ENCODE results near the gene FAU. TPM values are rescaled to one million over a fixed set of nuclear protein-coding genes. Genes with fewer than 3 reads are reported as not detected.

The FAU gene
- total and polyA plus RNA-seq, 9 of the 15 experiments (the other 6 are each of a cell fraction or from before 2014, with no cell fraction given), result 433 to 1,827 (median 942) TPM

GRCh38 chr11:65170058-65170534, 48.2 kb upstream of the FAU start, which contains the start of gene SPDYC (continued):
- TF ChIP-seq ATF4 (CRISPR knock-in tag; IDR thresholded peaks at IDR 0.05), result 0 out of 2 replicates have a peak, but pooled peaks have one; percentile 2
- TF ChIP-seq HIVEP1 (CRISPR knock-in tag; IDR thresholded peaks at IDR 0.05), result no peak
- TF ChIP-seq EGR1 (conservative IDR thresholded peaks at IDR 0.05), result 0 out of 2 replicates have a peak, but pooled peaks have one; percentile 16
- TF ChIP-seq HOXB6 (CRISPR knock-in tag; IDR thresholded peaks at IDR 0.05; ENCODE audit: borderline replicate concordance), result no peak
- no peak for TF ChIP-seq MTA1 (IDR thresholded peaks at IDR 0.05; ENCODE audit: borderline replicate concordance)
- TF ChIP-seq HMGN3 (IDR thresholded peaks at IDR 0.05; ENCODE audit: borderline replicate concordance, extremely low read depth, insufficient read length, low read depth, low read length), result peak; percentile 60
- TF ChIP-seq TEAD1 (CRISPR knock-in tag; IDR thresholded peaks at IDR 0.05), result 0 out of 4 replicates have a peak, but pooled peaks of 1 of the 2 experiments have one; percentile 30
- no peak for TF ChIP-seq PPARD (CRISPR knock-in tag; IDR thresholded peaks at IDR 0.05)
- peak; percentile 97 for TF ChIP-seq RBM22 (IDR thresholded peaks at IDR 0.05; ENCODE audit: low read depth, low read length, poor library complexity, severe bottlenecking)
- TF ChIP-seq RNF2 (IDR thresholded peaks at IDR 0.05), result 0 out of 2 replicates have a peak, but pooled peaks have one; percentile 20
- TF ChIP-seq GATAD2A (IDR thresholded peaks at IDR 0.05), result 0 out of 2 replicates have a peak, but pooled peaks have one; percentile 23
- TF ChIP-seq ZNF395 (CRISPR knock-in tag; IDR thresholded peaks at IDR 0.05), result peak; percentile 65; the same call in 1 of the 2 replicates
- peak; percentile 99 for TF ChIP-seq TBP (optimal IDR thresholded peaks at IDR 0.05; ENCODE audit: low read depth, low read length)
- peak in 1 of 3 experiments; percentile 70 for TF ChIP-seq YY1 (IDR thresholded peaks at IDR 0.05; ENCODE audit: borderline replicate concordance in 1 of 3, control insufficient read depth in 1 of 3, extremely low read depth in 1 of 3, insufficient read depth in 3 of 3, insufficient read length in 1 of 3, insufficient replicate concordance in 2 of 3, low read depth in 1 of 3, low read length in 2 of 3)
- TF ChIP-seq POLR2AphosphoS2 (IDR thresholded peaks at IDR 0.05; ENCODE audit: low read length), result peak; percentile 68; the same call in 1 of the 2 replicates
- TF ChIP-seq EP400 (IDR thresholded peaks at IDR 0.05), result peak; percentile 54; the same call in 1 of the 2 replicates
